Sigmoid colon (tissue), 7 donors: ENCODE results near the gene SKI. TPM values are rescaled to one million over a fixed set of nuclear protein-coding genes. Genes with fewer than 3 reads are reported as not detected.

Source experiments
- DNase-seq: peaks from one replicate; pipeline ENCODE4 v3.0.0-alpha.2; 2019
- H3K27ac ChIP-seq, 4 donors: fragments of 200-600 bp; sonication (generic); one replicate each; pipeline ENCODE4 v1.5.1; 2016 to 2019; ENCODE audit warnings: mild to moderate bottlenecking in 1 of 4
- H3K27me3 ChIP-seq, 3 donors: fragments of 200-600 bp; sonication (generic); one replicate each; pipeline ENCODE4 v1.5.1; 2019; ENCODE audit warnings: mild to moderate bottlenecking in 1 of 3
- H3K36me3 ChIP-seq, 4 donors: fragments of 200-600 bp; sonication (generic); one replicate each; pipeline ENCODE4 v1.5.1; 2016 to 2019
- H3K4me1 ChIP-seq, 4 donors: fragments of 200-600 bp; sonication (generic); one replicate each; pipeline ENCODE4 v1.5.1; 2017 to 2019
- H3K4me3 ChIP-seq, 4 donors: fragments of 200-600 bp; sonication (generic); one replicate each; pipeline ENCODE4 v1.5.1; 2017 to 2019; ENCODE audit warnings: mild to moderate bottlenecking in 2 of 4, moderate library complexity in 1 of 4
- H3K9me3 ChIP-seq, 4 donors: fragments of 200-600 bp in 3 of 4; sonication (generic) in 3 of 4; one replicate each; pipeline versions ENCODE4 v1.5.1 to v1.6.1; 2013 to 2019
- CTCF ChIP-seq, 4 experiments: fragments of 450-650 bp in 3 of 4; fragments of 200-600 bp in 1 of 4; IDR thresholded peaks; one replicate each; pipeline ENCODE4 v1.5.1; 2016 to 2019; ENCODE audit warnings: antibody characterized with exemption in 4 of 4, mild to moderate bottlenecking in 3 of 4, moderate library complexity in 2 of 4
- EP300 ChIP-seq, 4 donors: sonication (generic); formaldehyde crosslinking; IDR thresholded peaks; one replicate each; pipeline ENCODE4 v1.6.1; 2017; ENCODE audit warnings: antibody characterized with exemption in 4 of 4
- POLR2A ChIP-seq, 2 donors: fragments of 450-650 bp; IDR thresholded peaks; one replicate each; pipeline ENCODE4 v1.6.1; 2016; ENCODE audit warnings: antibody characterized with exemption in 2 of 2, mild to moderate bottlenecking in 2 of 2, moderate library complexity in 2 of 2
- POLR2AphosphoS5 ChIP-seq, 4 donors: sonication (generic); formaldehyde crosslinking; IDR thresholded peaks; one replicate each; pipeline ENCODE4 v1.6.1; 2017; ENCODE audit warnings: antibody characterized with exemption in 4 of 4
- WGBS, 2 donors: extraction: QIAGEN DNeasy Blood & Tissue Kit; methylation state at CpG; one replicate each; pipeline ENCODE4 v1.1.7; 2013; 5-methylcytosine and 5-hydroxymethylcytosine counted together
- intact Hi-C: fragments of 100-400 bp; cut with DNase I; formaldehyde crosslinking; loops from one replicate; pipeline ENCODE4 v1.15.1; 2023
- polyA plus RNA-seq, 3 donors: library from polyadenylated mRNA; stranded (reverse); fragments of 200-250 nt; gene quantifications; one replicate each; pipeline ENCODE4 v1.2.3, GENCODE V29; 2013
- total RNA-seq, 4 donors: library from RNA; depleted of rRNA; stranded (reverse); fragments of >200 nt; gene quantifications; one replicate each; pipeline ENCODE4 v1.1.0, GENCODE V29; 2016
- donor health status: healthy with polysubstance abuse.
- donor health status: Bipolar disorder and iron deficiency.
- donor health status: healthy.

The SKI gene
- total and polyA plus RNA-seq, 7 donors, result 5.8 to 50.4 (median 19.3) TPM

GRCh38 chr1:2271841-2272655, 43.9 kb downstream of the SKI start:
- no peak for DNase-seq
- Histone ChIP-seq H3K27ac (peak overlapping the region; percentile 39 to 81 (median 75)), H3K27me3 (no peaks in the 10 kb centered on the region), H3K4me1 (peaks cover 0 to 100% (median 99%) of the 10 kb centered on the region in 4 donors), H3K4me3 (no peak overlapping the region), H3K9me3 (no peaks in the 10 kb centered on the region), H3K36me3 (no peaks in the 10 kb centered on the region)
- intact Hi-C loops, result loop anchor here (5.0 kb wide), 1 partner anchor 35 kb away; no protein-coding TSS in a partner anchor
- WGBS, 2 donors, result 48 to 64% methylated on average over 23 of the region's 23 CpGs
- TF ChIP-seq POLR2A (IDR thresholded peaks at IDR 0.05) (no peak), EP300 (IDR thresholded peaks at IDR 0.05) (no peak), POLR2AphosphoS5 (IDR thresholded peaks at IDR 0.05) (no peak), CTCF (IDR thresholded peaks at IDR 0.05) (no peak)

- Histone ChIP-seq H3K27ac (peak overlapping the region; percentile 71 to 81 (median 75)), H3K4me1 (peaks cover 0 to 100% (median 99%) of the 10 kb centered on the region in 4 donors), H3K36me3 (no peaks in the 10 kb centered on the region), H3K4me3 (no peak overlapping the region), H3K27me3 (no peaks in the 10 kb centered on the region), H3K9me3 (no peaks in the 10 kb centered on the region)
- 55 to 74% methylated on average over 28 of the region's 28 CpGs for WGBS, 2 donors
- intact Hi-C loops, result loop anchor here (5.0 kb wide), 1 partner anchor 36 kb away; no protein-coding TSS in a partner anchor
- no peak for DNase-seq
- TF ChIP-seq CTCF (IDR thresholded peaks at IDR 0.05), result no peak
- no peak for TF ChIP-seq POLR2AphosphoS5 (IDR thresholded peaks at IDR 0.05)
These were observed 44.7 kb downstream of the SKI start for GRCh38 chr1:2272686-2273400.

GRCh38 chr1:2273401-2274090, 45.4 kb downstream of the SKI start:
- DNase-seq, result no peak
- no peak for TF ChIP-seq EP300 (IDR thresholded peaks at IDR 0.05)
- no peak for TF ChIP-seq POLR2AphosphoS5 (IDR thresholded peaks at IDR 0.05)
- no peak for TF ChIP-seq POLR2A (IDR thresholded peaks at IDR 0.05)
- no peak for TF ChIP-seq CTCF (IDR thresholded peaks at IDR 0.05)
- peak overlapping the region in 1 of 4 donors; percentile 7 for H3K4me3 ChIP-seq
- no peaks in the 10 kb centered on the region for H3K36me3 ChIP-seq
- H3K4me1 ChIP-seq, result peaks cover 0 to 100% (median 99%) of the 10 kb centered on the region in 4 donors
- H3K9me3 ChIP-seq, result no peaks in the 10 kb centered on the region
- H3K27me3 ChIP-seq, result no peaks in the 10 kb centered on the region
- intact Hi-C loops, result loop anchor here (5.0 kb wide), 1 partner anchor 36 kb away; no protein-coding TSS in a partner anchor
- H3K27ac ChIP-seq, result peak overlapping the region; percentile 71 to 81 (median 75)
- WGBS, 2 donors, result 87 to 90% methylated on average over 29 of the region's 29 CpGs

- no peak for DNase-seq
- intact Hi-C loops, result loop anchor here (5.0 kb wide), 1 partner anchor 37 kb away; no protein-coding TSS in a partner anchor
- no peaks in the 10 kb centered on the region for H3K27me3 ChIP-seq
- no peaks in the 10 kb centered on the region for H3K36me3 ChIP-seq
- H3K4me3 ChIP-seq, result peak overlapping the region in 2 of 4 donors; percentile 7 to 10
- H3K9me3 ChIP-seq, result no peaks in the 10 kb centered on the region
- H3K4me1 ChIP-seq, result peaks cover 0 to 100% (median 100%) of the 10 kb centered on the region in 4 donors
- TF ChIP-seq POLR2AphosphoS5 (IDR thresholded peaks at IDR 0.05) (no peak), POLR2A (IDR thresholded peaks at IDR 0.05) (no peak), CTCF (IDR thresholded peaks at IDR 0.05) (no peak), EP300 (IDR thresholded peaks at IDR 0.05) (no peak)
- H3K27ac ChIP-seq, result peak overlapping the region; percentile 71 to 81 (median 75)
- 83 to 84% methylated on average over 24 of the region's 24 CpGs for WGBS, 2 donors
These were observed 46.3 kb downstream of the SKI start for GRCh38 chr1:2274231-2274928.
